ENCODE measurements around the gene INSYN2B.
"Not testable (repeated sequence)": the region's sequence is repeated elsewhere in the genome, so short reads cannot be mapped to it uniquely, and the experiment has no call there.

The INSYN2B gene

GRCh38 chr5:169958278-169958677, 22.0 kb downstream of the INSYN2B start:
- FAIRE-seq (no peak), DNase-seq (ENCODE audit: insufficient read length, low spot score) (no peak)

GRCh38 chr5:169956756-169957155, 23.5 kb downstream of the INSYN2B start:
- TF ChIP-seq, protein P1, sequence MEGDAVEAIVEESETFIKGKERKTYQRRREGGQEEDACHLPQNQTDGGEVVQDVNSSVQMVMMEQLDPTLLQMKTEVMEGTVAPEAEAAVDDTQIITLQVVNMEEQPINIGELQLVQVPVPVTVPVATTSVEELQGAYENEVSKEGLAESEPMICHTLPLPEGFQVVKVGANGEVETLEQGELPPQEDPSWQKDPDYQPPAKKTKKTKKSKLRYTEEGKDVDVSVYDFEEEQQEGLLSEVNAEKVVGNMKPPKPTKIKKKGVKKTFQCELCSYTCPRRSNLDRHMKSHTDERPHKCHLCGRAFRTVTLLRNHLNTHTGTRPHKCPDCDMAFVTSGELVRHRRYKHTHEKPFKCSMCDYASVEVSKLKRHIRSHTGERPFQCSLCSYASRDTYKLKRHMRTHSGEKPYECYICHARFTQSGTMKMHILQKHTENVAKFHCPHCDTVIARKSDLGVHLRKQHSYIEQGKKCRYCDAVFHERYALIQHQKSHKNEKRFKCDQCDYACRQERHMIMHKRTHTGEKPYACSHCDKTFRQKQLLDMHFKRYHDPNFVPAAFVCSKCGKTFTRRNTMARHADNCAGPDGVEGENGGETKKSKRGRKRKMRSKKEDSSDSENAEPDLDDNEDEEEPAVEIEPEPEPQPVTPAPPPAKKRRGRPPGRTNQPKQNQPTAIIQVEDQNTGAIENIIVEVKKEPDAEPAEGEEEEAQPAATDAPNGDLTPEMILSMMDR (IDR thresholded peaks at IDR 0.05; ENCODE audit: insufficient read depth, missing control alignments) = no peak
- DNase-seq (ENCODE audit: insufficient read length, low spot score) = no peak
- FAIRE-seq = no peak

More at GRCh38 chr5:169958278-169958677, 22.0 kb downstream of the INSYN2B start:
- TF ChIP-seq, protein P1 (IDR thresholded peaks at IDR 0.05; ENCODE audit: insufficient read depth, missing control alignments) = no peak

- FAIRE-seq (no peak), DNase-seq (ENCODE audit: insufficient read length, low spot score) (no peak)
- TF ChIP-seq, protein P1 (IDR thresholded peaks at IDR 0.05; ENCODE audit: insufficient read depth, missing control alignments) = no peak
Measured at GRCh38 chr5:169956126-169956525, 24.2 kb downstream of the INSYN2B start.

GRCh38 chr5:169954786-169955185, 25.5 kb downstream of the INSYN2B start:
- TF ChIP-seq, protein P1 (IDR thresholded peaks at IDR 0.05; ENCODE audit: insufficient read depth, missing control alignments) = no peak
- DNase-seq (ENCODE audit: insufficient read length, low spot score) (no peak), FAIRE-seq (no peak)

GRCh38 chr5:169953196-169953595, 27.1 kb downstream of the INSYN2B start:
- FAIRE-seq = not testable (repeated sequence)

GRCh38 chr5:169950333-169950732, 30.0 kb downstream of the INSYN2B start:
- FAIRE-seq = no peak
- no peak for DNase-seq (ENCODE audit: insufficient read length, low spot score)
- TF ChIP-seq, protein P1 (IDR thresholded peaks at IDR 0.05; ENCODE audit: insufficient read depth, missing control alignments) = no peak

More at GRCh38 chr5:169953196-169953595, 27.1 kb downstream of the INSYN2B start:
- not testable (repeated sequence) for DNase-seq (ENCODE audit: insufficient read length, low spot score)

GRCh38 chr5:169946743-169947295, 33.5 kb downstream of the INSYN2B start:
- TF ChIP-seq, protein P1 (IDR thresholded peaks at IDR 0.05; ENCODE audit: insufficient read depth, missing control alignments) = no peak
- FAIRE-seq (no peak), DNase-seq (ENCODE audit: insufficient read length, low spot score) (no peak)

All from D721Med (cell line).